NCI-H2107 treated with DMSO at 0.1 percent for 48 hours (cell line): ENCODE data around the gene ANKRD62.

Source experiments
- DNase-seq: peaks from one replicate; lab custom pipeline; 2025; ENCODE audit not compliant: unreplicated experiment; lab: John Stamatoyannopoulos, UW

Gene ANKRD62

GRCh38 chr18:12093520-12094257, at the start of gene ANKRD62:
ANKRD62 (plus strand) TSS chr18:12093843; CDS start chr18:12094018, 175 bp downstream.
- no peak for DNase-seq

DNA sequence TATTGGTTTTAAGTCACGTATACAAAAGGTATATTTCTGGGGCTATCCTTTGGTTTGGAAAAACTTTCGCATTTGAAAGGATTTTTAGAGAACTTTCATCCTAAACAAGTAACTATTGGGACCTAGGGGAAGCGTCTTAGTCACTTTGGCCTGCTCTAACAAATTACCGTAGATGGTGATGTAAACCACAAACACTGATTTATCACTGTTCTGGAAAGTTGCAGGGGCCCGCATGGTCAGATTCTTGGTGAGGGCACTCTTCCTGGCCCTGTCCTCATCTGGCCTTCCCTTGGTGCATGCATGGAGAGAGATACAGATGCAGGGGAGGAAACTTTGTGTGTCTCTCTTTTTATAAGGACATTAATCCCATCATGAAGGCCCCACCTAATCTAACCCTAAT, 49.1 kb upstream of the ANKRD62 start:
- no peak for DNase-seq

GRCh38 chr18:12046046-12046750, 47.4 kb upstream of the ANKRD62 start:
- DNase-seq, result no peak

- DNase-seq, result no peak
These were observed 46.8 kb upstream of the ANKRD62 start for GRCh38 chr18:12046751-12047335.

DNA sequence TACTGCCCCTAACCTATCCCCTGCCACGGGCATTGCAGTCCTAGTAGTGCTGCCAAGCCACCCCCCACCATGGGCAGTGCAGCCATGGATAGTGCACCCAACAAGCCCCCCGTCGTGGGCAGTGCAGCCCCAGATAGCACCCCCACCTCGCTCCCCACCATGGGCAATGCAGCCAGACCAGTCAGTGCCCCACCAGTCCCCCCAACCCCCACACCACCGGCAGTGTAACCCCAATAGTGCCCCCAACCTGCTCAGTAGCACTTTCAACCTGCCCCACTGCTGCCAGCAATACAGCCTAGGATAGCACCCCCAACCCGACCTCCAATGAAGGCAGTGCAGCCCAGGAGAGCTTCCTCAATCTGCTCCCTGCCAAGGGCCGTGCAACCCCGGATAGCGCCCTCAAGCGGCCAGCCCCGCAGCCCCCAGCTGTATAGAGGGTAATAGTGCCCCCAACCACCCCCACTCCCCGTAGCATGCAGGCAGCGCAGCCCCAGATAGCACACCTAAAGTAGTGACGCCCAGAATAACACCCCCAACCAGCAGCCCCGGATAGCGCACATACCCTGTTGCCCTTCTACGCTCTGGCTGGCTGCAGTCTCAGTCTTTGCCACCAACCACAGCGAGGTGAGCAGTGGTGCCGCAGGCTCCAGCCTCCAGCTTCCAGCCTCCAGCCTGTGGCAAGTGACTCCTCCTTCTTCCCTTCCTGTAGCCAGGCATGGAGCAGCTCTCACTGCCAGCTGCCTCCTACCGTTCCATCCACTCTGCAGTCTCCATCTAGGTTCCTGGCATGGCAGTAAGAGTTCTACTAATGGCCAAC, 45.4 kb upstream of the ANKRD62 start:
- no peak for DNase-seq

GRCh38 chr18:12048827-12049175, 44.8 kb upstream of the ANKRD62 start:
- no peak for DNase-seq

GRCh38 chr18:12049978-12050811, 43.4 kb upstream of the ANKRD62 start:
- DNase-seq, result no peak

GRCh38 chr18:12052866-12053265, 40.8 kb upstream of the ANKRD62 start:
- DNase-seq, result no peak

DNA sequence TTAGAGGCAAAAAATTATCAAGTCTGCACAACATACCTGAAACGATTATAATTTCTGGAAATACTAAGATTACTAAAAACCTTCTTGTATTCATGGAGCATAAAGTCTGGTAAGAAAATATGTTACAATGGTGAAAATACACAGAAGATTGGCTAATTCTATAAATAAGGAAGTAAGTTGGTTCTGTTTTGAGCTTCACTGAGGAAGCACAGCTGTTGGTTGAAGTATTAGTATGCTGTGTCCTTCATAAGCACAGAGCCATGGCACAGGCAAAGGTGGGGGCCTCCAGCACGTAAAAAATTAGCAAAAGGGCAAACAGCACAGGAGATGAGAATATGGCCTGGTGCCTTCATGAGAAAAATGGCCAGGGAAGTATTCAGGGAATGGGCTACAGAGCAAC, 40.4 kb upstream of the ANKRD62 start:
- DNase-seq, result no peak

- DNase-seq, result no peak
These were observed 37.4 kb upstream of the ANKRD62 start for GRCh38 chr18:12056034-12056883.

- no peak for DNase-seq
These were observed 36.7 kb upstream of the ANKRD62 start for GRCh38 chr18:12056884-12057402.

GRCh38 chr18:12057419-12058039, 36.1 kb upstream of the ANKRD62 start:
- DNase-seq, result no peak

DNA sequence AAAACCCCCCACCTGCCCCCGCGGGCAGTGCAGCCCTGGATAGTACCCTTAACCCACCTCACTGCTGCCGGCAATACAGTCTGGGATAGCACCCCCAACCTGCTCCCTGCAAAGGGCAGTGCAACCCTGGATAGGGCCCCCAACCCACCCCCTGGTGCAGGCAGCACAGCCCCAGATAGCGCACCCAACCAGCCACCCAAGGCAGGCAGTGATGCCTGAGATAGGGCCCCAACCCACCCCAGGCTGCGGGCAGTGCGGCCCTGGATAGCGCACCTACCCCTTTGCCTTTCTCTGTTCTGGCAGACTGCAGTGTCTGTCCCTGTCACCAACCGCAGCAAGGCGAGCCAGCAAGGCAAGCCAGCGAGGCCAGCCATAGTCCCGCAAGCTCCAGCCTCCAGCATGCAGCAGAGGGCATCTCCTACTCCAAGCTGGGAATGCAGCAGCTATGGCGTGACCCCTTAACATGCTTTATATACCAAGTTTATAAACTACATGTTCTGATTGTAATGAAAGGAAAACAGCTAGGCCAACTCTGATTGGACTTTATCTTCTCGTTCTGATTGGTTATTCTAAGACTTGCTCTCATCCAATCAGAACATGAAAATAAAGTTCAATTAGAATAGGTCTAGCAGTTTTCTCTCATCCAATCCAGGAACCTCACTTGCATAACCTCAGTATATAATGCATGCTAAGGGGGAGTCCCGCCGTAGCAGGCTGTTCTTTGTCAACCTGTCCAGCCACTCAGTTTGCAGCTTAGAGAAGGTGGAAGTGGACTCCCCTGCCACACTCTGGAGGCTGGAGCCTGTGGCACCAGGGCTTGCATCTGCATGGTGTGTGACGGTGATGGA, 34.1 kb upstream of the ANKRD62 start:
- no peak for DNase-seq

DNA sequence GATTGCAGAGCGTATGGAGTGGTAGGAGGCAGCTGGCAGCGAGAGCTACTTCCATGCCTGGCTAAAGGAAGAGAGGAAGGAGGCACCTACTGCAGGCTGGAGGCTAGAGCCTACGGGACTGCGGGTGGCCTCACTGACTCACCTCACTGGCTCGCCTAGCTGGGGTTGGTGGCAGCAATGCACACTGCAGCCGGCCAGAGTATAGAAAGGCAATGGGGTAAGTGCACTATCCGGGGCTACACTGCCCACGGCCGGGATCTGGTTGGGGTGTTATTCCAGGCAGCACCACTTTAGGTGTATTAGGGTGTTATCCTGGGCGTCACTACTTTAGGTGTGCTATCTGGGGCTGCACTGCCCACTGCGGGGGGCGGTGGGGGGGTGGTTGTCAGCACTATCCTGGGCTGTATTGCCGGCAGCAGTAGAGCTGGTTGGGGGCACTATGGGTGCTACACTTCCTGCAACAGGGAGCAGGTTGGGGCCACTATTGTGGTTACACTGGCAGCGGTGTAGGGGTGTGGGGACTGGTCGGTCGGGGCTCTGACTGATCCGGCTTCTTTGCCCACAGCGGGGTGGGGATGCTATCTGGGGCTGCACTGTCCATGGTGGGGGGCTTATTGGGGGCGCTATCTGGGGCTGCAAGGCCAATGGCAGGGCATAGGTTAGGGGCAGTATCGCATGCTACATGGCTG, 33.3 kb upstream of the ANKRD62 start:
- no peak for DNase-seq

GRCh38 chr18:12061685-12062084, 32.0 kb upstream of the ANKRD62 start:
- no peak for DNase-seq

DNA sequence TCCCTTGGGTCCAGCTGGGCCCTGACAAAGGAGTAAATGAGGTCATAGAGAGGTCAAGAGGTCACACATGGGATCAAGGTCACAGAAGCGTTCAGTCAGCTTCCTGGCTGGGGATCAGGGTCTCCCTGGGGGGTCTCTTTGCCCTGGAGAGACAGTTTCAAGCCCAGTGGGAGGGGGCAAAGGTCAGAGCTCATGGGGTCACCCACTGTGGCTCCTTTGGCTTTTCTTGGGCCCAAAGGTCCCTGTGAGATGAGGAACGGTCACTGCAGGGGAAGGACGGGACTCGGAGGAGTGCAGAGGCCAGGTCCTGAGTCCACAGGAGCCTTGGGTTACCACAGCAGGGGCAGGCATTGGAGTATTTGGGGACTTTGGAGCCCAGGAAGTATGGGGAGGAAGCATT, 30.7 kb upstream of the ANKRD62 start:
- DNase-seq, result no peak

GRCh38 chr18:12064086-12064763, 29.4 kb upstream of the ANKRD62 start:
- DNase-seq, result no peak
